Activated T-helper 2 cell treated with anti-CD3 and anti-CD28 coated beads, Interferon-gamma antibody, Interleukin-2, Interleukin-4, amounts not matched to agents 10 μg/mL and 5 μg/mL and 100 μg/mL, durations not matched to agents 14 hours and 24 hours and 36 hours (primary cell): ENCODE results near the gene ZNF474. TPM values are rescaled to one million over a fixed set of nuclear protein-coding genes. Genes with fewer than 3 reads are reported as not detected.

Source experiments
- DNase-seq: peaks from one replicate; pipeline ENCODE4 v3.0.0; 2021; ENCODE audit warnings: low spot score
- H3K27ac Mint-ChIP-seq: one replicate; pipeline ENCODE4 v1.8.0; 2021; ENCODE audit warnings: mixed read lengths
- H3K27me3 Mint-ChIP-seq: one replicate; pipeline ENCODE4 v1.8.0; 2021; ENCODE audit warnings: low read depth, mixed read lengths
- H3K36me3 Mint-ChIP-seq: one replicate; pipeline ENCODE4 v1.8.0; 2021; ENCODE audit warnings: low read depth, mixed read lengths
- H3K4me1 Mint-ChIP-seq: one replicate; pipeline ENCODE4 v1.8.0; 2021; ENCODE audit warnings: low read depth, mixed read lengths
- H3K4me3 Mint-ChIP-seq: one replicate; pipeline ENCODE4 v1.8.0; 2021; ENCODE audit warnings: low read depth, mild to moderate bottlenecking, moderate library complexity, mixed read lengths
- H3K9me3 Mint-ChIP-seq: one replicate; pipeline ENCODE4 v1.8.0; 2021; ENCODE audit warnings: mixed read lengths
- intact Hi-C: fragments of 100-400 bp; cut with micrococcal nuclease; formaldehyde crosslinking; loops from one replicate; pipeline ENCODE4 v1.15.1; 2023
- total RNA-seq: library from RNA; stranded (reverse); gene quantifications from 2 replicates; pipeline ENCODE4 v1.2.3, GENCODE V29; 2022

The ZNF474 gene
- total RNA-seq, 1 donor from 2014 or later: not detected

DNA sequence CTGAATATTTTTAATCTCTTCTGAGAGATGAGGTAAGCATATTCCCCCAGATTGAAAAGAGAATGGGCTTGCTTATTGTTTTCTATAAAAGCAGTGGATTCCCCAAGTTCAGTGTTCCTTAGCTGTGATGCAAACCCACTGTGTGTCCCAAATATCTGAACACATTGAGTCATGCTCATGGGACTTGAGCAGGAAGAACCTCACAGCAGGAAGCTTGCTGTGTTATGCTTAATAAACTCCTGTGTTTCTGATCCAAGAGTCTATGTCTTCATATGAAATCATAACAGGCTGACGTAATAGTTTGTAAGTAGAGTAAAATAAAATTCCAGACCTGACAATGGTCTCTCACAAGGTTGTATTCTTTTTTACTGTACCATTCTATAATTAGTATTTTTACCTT is 26.5 kb upstream of the ZNF474 start:
- Mint-ChIP-seq H3K9me3 (no peaks in the 10 kb centered on the region), H3K27ac (no peak overlapping the region), H3K36me3 (no peaks in the 10 kb centered on the region), H3K4me3 (no peak overlapping the region), H3K27me3 (no peaks in the 10 kb centered on the region), H3K4me1 (no peaks in the 10 kb centered on the region)
- no peak for DNase-seq
- intact Hi-C loops: no loop called here

DNA sequence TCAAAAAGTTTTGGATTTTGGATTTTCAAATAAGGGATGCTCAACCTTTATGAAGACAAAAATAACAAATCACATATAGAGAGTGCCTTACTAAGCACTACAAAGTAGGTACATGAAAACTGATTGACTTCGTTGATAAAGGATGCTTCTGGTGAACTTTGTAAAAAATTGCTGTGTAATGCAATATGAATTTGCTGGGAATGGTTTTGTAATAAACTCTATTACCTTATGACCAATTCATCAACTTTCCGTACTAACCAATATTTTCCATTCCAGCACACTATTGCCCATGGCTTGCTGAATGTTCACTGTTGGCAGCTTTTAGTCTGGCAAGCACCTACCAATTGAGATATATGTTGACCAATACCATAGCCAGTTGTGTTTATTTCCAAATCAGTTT is 23.4 kb upstream of the ZNF474 start:
- no peak overlapping the region for H3K27ac Mint-ChIP-seq
- DNase-seq: no peak
- intact Hi-C loops: no loop called here

DNA sequence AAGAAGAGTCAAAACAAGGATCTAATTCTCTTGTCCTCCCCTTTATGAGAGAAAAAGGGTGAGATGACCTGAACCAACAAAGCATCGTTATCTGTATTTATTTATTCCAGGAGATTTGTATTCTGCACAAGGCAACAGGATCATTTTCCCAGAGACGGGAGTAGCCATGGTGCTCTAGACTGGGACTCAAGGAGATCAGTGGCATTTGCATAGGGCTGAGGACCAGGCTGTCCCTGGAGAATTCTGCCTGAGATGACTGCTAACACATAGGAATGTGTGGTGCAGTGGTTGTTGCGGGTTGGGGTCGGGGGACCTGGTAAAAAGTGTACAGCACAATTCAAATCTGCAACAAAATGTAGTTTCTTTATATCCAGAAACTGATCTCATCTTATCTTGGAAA is 22.3 kb upstream of the ZNF474 start:
- no peaks in the 10 kb centered on the region for H3K36me3 Mint-ChIP-seq
- no peak for DNase-seq
- H3K27me3 Mint-ChIP-seq: peaks cover 2% of the 10 kb centered on the region
- intact Hi-C loops: no loop called here
- H3K4me1 Mint-ChIP-seq: no peaks in the 10 kb centered on the region
- no peak overlapping the region for H3K27ac Mint-ChIP-seq
- no peaks in the 10 kb centered on the region for H3K9me3 Mint-ChIP-seq
- no peak overlapping the region for H3K4me3 Mint-ChIP-seq

More for the DNA sequence above, 23.4 kb upstream of the ZNF474 start:
- Mint-ChIP-seq H3K4me1 (no peaks in the 10 kb centered on the region), H3K4me3 (no peak overlapping the region), H3K27me3 (peaks cover 2% of the 10 kb centered on the region), H3K9me3 (no peaks in the 10 kb centered on the region), H3K36me3 (no peaks in the 10 kb centered on the region)

DNA sequence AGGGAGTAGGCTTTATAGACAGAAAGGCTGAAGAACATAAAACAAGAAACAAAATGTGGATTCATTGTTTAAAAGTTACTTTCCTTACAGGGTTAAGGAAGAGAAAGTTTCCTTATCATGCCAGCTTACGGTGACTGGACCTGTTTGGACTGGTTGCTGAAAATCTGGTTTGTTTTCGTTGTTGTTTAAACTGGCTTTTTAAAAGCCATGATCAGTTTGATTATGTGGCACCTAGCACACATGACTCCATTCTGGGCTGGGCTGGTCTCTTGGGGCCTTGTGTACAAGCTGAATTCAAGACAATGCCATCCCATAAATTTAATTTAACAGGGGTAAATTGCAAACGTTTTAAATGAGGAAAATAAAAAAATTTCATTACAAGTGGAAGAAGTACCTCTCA is 18.4 kb upstream of the ZNF474 start:
- H3K4me3 Mint-ChIP-seq: no peak overlapping the region
- no peaks in the 10 kb centered on the region for H3K9me3 Mint-ChIP-seq
- H3K27me3 Mint-ChIP-seq: peaks cover 2% of the 10 kb centered on the region
- H3K36me3 Mint-ChIP-seq: no peaks in the 10 kb centered on the region
- DNase-seq: no peak
- H3K27ac Mint-ChIP-seq: no peak overlapping the region
- no peaks in the 10 kb centered on the region for H3K4me1 Mint-ChIP-seq
- intact Hi-C loops: no loop called here

DNA sequence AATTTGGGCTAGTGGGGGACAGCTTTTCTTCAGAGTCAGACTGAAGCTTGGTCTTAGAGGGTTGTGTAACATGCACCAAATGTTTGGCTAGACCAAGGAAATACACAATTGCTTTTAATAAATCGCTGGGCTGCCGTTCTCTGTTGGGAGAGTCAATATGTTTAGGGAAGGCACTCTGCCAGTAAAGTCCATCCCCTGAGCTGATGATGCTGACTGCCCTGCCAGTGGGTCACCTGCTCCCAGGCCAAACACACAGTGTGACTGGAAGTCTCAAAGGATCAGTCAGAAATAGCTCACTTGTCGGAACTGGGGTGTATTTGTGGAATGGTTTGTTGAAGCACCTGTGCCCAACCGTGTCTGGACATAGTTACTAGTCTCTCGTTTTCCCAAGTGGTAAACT is 17.9 kb upstream of the ZNF474 start:
- no peaks in the 10 kb centered on the region for H3K9me3 Mint-ChIP-seq
- H3K27ac Mint-ChIP-seq: no peak overlapping the region
- H3K27me3 Mint-ChIP-seq: peaks cover 2% of the 10 kb centered on the region
- H3K4me3 Mint-ChIP-seq: no peak overlapping the region
- DNase-seq: no peak
- H3K4me1 Mint-ChIP-seq: no peaks in the 10 kb centered on the region
- intact Hi-C loops: no loop called here
- no peaks in the 10 kb centered on the region for H3K36me3 Mint-ChIP-seq

DNA sequence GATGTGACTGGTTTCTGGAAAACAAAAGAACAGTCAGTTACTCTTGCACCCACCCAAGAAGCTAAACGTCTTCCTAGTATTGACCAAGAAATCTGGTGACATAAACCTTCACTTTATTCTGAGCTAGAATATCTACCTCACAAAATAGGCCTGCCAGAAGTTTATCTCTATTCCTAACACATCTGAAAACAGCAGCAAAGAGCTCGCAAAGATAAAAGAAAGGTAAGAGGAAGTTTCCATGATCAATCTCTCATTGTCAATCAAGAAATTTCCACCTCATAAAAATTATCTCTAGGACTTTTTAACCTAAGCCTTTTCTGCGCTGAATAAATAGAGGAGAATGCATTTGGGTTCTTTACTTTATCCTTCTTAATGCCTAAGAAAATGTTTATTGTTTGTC is 17.3 kb upstream of the ZNF474 start:
- DNase-seq: no peak
- Mint-ChIP-seq H3K36me3 (no peaks in the 10 kb centered on the region), H3K27me3 (peaks cover 2% of the 10 kb centered on the region), H3K9me3 (no peaks in the 10 kb centered on the region), H3K27ac (no peak overlapping the region), H3K4me3 (no peak overlapping the region), H3K4me1 (no peaks in the 10 kb centered on the region)
- intact Hi-C loops: no loop called here

DNA sequence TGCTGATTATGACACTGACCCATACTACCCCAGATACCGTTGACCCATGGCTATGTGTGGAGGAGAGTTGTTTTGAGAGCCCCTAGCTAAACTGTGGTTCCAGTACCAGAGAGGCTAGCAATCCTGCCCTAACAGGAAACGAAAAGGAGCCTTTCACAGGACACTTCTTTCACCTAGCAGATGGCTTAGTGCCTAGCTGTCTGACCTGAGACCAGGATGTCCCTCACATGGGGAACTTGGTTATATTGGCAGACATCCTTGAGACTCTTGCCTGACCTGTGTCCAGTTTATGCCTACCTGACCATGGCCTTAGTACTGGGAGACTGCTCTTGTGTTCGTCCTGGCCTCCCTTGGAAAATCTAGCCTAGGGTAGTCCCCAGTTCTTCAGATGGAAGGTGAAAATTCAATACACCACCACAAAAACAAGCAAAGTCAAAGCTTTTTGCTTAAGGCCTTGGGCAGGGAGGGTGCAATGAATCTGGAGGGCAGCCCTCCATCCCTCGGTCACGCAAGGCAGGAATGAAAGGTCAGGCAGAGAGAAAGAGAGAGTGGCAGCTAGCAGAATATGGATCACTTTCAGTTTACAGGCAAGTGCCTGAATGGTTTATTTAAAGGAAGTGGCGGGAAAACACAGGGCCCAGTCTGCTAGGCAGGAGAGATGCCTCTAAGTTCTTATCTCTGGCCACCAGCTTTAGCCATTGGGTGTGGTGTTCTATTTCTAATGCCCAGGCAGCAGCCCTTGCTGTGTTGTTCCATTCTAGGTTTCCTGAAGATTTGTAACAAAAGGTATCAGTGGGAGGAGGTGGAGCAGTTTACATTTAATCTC is 16.4 kb upstream of the ZNF474 start:
- intact Hi-C loops: no loop called here
- H3K27ac Mint-ChIP-seq: no peak overlapping the region
- DNase-seq: no peak
- no peaks in the 10 kb centered on the region for H3K9me3 Mint-ChIP-seq
- H3K27me3 Mint-ChIP-seq: peaks cover 3% of the 10 kb centered on the region
- no peaks in the 10 kb centered on the region for H3K36me3 Mint-ChIP-seq
- H3K4me3 Mint-ChIP-seq: no peak overlapping the region
- no peaks in the 10 kb centered on the region for H3K4me1 Mint-ChIP-seq

DNA sequence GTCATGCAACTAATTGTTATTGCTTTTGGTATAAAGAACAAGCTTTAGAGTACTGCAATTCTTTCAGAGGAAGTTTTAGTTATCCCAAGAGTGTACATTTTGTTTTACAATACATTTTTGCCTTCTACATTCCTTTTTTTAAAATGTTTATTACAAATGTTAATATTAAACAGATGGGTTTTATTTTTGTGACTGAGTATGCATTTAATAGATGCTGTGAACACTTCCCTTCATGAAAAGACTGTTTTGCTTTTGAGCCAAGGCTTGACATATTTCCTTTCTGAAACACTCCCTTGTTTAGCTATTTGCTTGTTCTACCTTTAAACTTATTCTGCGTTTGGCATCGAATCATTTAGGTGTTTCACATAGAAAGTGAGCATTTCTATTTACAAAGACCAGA is 14.8 kb upstream of the ZNF474 start:
- Mint-ChIP-seq H3K9me3 (no peaks in the 10 kb centered on the region), H3K4me3 (no peak overlapping the region), H3K27me3 (peaks cover 1% of the 10 kb centered on the region), H3K4me1 (no peaks in the 10 kb centered on the region), H3K27ac (no peak overlapping the region), H3K36me3 (no peaks in the 10 kb centered on the region)
- no peak for DNase-seq
- intact Hi-C loops: no loop called here

DNA sequence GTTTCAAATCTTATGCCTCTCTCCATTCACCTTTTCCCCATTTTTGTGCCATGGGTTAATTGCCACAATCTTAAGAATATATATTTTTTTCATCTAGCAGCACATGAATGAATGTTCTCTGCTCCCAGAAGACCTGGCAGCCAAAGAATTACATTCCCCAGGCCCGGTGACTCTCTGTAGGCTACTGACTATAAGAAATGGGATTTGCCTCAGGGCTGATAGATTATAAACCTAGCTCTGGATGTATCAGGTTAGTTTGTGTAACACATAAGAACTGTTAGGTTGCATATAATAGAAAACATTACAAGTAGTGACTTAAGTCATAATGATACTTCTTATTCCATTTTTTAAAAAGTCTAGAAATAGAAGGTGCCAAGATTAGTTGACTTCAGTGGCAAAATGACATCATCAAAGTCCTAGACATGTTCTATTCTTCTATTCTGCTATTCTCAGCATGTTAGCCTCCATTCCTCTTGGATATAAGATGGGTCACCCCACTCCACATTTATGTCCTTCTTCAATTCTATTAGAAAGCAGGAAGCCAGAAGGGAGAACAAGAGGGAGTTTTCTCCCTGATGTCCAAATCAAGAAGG is 10.9 kb upstream of the ZNF474 start:
- Mint-ChIP-seq H3K36me3 (no peaks in the 10 kb centered on the region), H3K27me3 (peaks cover 1% of the 10 kb centered on the region), H3K27ac (no peak overlapping the region), H3K9me3 (no peaks in the 10 kb centered on the region), H3K4me1 (peaks cover 2% of the 10 kb centered on the region), H3K4me3 (no peak overlapping the region)
- intact Hi-C loops: no loop called here
- no peak for DNase-seq

DNA sequence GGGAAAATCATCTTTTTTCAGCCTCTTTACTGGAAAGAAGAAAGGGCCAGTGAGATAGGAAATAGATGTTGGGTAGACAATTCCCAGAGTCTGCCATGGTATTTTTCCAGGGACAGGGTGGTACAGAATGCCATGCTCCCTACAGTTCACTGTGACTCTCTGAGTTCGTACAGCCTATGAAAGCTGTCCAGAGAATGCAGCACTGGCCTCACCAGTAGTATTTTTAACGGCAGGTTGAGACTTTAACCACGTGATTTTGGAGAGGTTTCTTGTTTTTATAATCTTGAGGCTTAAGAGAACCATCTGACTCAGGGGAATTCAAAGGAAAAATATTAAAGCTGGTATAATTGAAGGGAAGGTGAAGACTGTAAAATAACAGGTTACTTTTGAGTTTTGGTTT is 10.1 kb upstream of the ZNF474 start:
- no peak for DNase-seq
- H3K4me3 Mint-ChIP-seq: no peak overlapping the region

DNA sequence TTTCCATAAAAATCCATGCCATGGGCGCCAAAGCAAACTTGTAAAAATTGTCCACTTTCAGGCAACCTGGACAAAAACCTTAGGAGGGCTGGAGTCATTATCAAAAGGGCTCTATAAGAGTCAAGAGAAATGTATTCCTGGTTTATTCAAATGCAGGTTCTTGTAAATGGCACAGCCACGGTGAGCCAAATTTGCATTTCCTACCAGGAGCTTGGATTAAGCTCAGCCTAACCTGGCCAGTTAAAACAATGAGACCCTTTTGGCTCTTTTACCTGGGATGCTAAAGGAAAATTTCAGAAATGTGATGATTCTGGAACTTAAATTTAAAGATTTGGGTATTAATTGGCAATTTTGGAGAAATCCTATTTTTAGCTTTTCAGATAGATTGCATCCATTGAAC is 8.9 kb upstream of the ZNF474 start:
- intact Hi-C loops: no loop called here
- Mint-ChIP-seq H3K4me3 (no peak overlapping the region), H3K4me1 (peaks cover 2% of the 10 kb centered on the region), H3K36me3 (no peaks in the 10 kb centered on the region), H3K9me3 (no peaks in the 10 kb centered on the region), H3K27me3 (peaks cover 1% of the 10 kb centered on the region), H3K27ac (no peak overlapping the region)
- DNase-seq: no peak

More for the DNA sequence above, 10.1 kb upstream of the ZNF474 start:
- Mint-ChIP-seq H3K9me3 (no peaks in the 10 kb centered on the region), H3K4me1 (peaks cover 2% of the 10 kb centered on the region), H3K27me3 (peaks cover 1% of the 10 kb centered on the region), H3K27ac (no peak overlapping the region), H3K36me3 (no peaks in the 10 kb centered on the region)
- intact Hi-C loops: no loop called here

DNA sequence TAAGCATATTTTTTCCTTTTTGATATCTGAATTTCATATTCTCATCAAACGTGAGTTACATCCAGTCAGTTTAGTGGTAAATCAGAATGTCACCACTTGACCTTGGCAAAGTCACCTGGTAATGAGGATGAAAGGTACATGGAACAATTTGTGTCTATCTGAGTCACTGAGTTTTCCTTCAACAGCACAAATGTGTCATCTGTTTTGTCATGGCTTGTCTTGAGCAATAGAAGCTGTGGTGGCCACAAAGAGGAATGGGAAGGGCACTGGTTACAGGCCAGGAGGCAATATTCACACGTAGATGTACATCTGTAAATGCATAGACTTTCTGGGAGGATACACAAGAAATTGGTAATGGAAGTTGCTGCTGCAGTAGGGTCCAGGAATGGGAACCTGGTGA is 8.4 kb upstream of the ZNF474 start:
- no peak overlapping the region for H3K27ac Mint-ChIP-seq
- no peak overlapping the region for H3K4me3 Mint-ChIP-seq
- H3K36me3 Mint-ChIP-seq: no peaks in the 10 kb centered on the region
- peaks cover 1% of the 10 kb centered on the region for H3K27me3 Mint-ChIP-seq
- no peaks in the 10 kb centered on the region for H3K9me3 Mint-ChIP-seq
- H3K4me1 Mint-ChIP-seq: peaks cover 2% of the 10 kb centered on the region
- intact Hi-C loops: no loop called here
- no peak for DNase-seq
